Stimulated activated CD4-positive, alpha-beta T cell treated with anti-CD3 and anti-CD28 coated beads, TNF-alpha, amount 100 ng/mL, for 1 hour (primary cell): Measurements from ENCODE around the gene CCDC78.

Source experiments
- DNase-seq, 3 donors: peaks; one replicate each; pipeline ENCODE4 v3.0.0-alpha.2; 2020; ENCODE audit warnings: low read depth in 3 of 3, low spot score in 1 of 3

CCDC78 gene

GRCh38 chr16:679814-680624, 46.2 kb downstream of the CCDC78 start, which contains the start of gene STUB1:
STUB1 (plus strand) TSS chr16:680410; CDS start chr16:680526, 116 bp downstream.
- peak; percentile 70 to 86 (median 78) for DNase-seq

DNA sequence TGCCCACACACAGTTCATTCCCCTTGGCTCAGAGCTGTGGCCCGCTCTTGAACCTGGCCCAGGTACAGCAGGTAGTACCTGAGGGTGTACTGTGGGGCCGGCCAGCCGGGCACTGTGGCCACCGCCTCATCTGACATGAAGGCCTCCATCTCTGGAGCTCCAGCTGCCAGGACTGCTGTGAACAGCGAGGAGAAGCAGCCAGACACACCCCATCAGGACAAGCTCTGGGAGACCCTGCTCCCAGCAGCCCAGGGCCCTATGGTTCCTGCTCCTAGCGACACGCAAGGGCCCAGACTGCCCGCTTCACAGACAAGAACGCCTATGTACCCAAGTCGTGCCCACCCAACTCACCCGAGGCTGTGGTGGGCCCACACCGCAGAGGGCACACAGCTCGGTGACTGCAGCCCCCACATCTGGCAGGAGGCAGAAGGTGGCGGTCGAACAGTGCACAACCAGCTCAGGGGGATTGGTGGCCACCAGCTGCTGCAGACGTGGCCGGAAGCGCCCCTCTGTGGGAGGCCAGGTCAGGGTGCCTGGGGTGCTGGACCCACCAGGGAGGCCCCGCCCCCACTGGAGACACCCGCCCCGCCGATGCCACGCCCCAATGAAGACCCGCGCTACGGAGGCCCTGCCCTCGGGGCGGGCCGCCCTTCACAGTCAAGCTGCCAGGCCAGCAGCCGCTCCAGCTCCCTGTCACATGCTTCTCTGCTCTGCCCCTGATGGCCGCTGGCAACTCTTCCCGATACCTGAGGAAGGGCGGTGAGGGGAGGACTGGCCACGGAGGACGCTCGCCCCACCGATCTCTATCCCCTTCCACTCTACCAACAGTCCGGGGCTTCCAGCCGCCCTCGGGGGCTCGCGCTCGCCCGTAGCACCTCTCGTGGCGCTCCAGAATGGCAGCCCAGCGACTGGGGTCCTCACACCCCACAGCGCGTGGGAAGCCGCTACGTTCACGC, 47.1 kb downstream of the CCDC78 start:
- no peak for DNase-seq

- DNase-seq: no peak
These were observed 47.9 kb downstream of the CCDC78 start for GRCh38 chr16:678209-678857.

GRCh38 chr16:677316-678190, 48.7 kb downstream of the CCDC78 start:
- DNase-seq: no peak

DNA sequence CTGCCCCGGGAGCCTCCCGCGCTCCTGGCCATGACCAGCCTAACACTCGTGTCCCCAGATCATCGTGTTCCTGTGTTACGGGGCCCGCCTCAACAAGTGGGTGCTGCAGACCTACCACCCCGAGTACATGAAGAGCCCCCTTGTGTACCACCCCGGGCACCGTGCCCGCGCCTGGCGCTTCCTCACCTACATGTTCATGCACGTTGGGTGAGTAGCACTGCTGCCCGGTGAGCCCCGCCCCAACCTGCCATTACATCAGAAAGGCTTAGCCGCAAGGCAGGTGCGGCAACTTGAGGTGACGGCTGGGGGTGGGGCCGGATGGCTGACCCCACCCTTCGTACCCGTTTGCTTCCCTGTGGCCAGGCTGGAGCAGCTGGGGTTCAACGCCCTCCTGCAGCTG, 49.3 kb downstream of the CCDC78 start:
- DNase-seq: no peak

- DNase-seq: no peak
These were observed 49.7 kb downstream of the CCDC78 start for GRCh38 chr16:676565-676902.

GRCh38 chr16:675884-676564, 50.2 kb downstream of the CCDC78 start:
- no peak for DNase-seq

DNA sequence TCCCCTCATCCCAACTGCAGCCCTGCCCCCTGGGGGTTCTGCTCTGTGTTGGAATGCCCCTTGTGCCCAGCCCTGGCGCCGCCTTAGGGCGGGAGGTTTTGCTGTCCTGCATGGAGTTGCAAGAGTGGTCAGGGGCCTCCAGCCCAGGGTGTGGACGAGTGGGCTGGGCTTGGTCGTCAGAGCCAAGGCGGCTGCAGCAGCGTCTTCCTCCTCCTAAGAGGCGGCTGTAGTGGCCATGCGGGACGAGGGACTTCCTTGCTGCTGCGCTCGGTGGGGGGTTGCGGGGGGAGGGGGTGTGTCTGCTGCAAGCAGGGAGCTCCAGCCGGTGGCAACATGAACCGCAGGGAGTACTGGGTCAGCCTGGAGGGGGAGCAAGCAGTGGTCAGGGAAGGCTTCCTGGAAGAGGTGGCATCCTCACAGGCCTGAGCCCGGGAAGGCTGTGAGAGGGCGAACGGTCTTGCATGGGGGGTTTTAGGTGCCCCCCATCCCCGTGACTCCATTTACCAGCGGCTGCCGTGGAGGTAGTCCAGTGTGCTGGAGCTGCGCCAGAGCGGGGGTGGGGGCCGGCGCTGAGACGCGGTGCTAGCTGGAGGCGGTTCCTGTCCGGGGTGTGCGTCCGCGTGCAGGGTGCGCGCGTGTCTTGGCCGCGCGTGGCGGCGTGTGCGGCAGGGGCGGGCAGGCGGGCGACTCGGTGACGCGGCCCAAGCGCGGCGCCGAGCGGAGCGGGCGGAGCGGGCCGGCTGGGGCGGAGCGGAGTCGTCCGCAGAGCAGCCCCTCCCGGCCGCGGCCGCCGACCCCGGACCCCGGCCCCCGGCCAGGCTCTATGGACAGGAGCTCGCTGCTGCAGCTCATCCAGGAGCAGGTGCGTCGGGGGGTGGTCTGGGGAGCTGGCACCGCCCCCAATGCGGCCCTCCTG, 51.0 kb downstream of the CCDC78 start, which contains the start of gene RHBDL1:
Gene RHBDL1 (plus strand): TSS at position 704 of the 916 bp plus-strand sequence. CDS start 120 bp downstream, at position 824.
- no peak for DNase-seq

- no peak for DNase-seq
These were observed 51.9 kb downstream of the CCDC78 start for GRCh38 chr16:674214-674881.

DNA sequence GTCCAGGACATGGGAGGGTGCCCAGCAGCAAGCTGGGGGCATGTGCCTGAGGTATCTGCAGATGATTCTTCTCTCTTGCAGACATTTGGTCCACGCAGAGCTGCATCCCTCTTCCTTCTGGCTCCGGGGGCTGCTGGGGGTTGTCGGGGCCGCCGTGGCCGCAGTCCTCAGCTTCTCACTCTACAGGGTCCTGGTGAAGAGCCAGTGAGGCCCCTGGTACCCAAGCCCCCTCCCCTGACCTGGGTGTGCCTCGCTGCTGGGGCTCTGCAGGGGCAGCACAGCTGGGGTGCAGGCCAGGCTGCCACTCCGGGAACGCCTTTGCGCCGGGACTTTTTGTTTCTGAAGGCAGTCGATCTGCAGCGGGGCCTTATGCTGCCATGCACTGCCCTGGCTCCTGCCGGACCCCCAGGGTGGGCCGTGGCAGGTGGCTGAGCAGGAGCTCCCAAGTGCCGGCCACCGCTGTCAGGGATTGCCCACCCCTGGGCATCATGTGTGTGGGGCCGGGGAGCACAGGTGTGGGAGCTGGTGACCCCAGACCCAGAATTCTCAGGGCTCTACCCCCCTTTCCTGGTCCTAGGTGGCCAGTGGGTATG, 52.7 kb downstream of the CCDC78 start:
- DNase-seq: no peak

DNA sequence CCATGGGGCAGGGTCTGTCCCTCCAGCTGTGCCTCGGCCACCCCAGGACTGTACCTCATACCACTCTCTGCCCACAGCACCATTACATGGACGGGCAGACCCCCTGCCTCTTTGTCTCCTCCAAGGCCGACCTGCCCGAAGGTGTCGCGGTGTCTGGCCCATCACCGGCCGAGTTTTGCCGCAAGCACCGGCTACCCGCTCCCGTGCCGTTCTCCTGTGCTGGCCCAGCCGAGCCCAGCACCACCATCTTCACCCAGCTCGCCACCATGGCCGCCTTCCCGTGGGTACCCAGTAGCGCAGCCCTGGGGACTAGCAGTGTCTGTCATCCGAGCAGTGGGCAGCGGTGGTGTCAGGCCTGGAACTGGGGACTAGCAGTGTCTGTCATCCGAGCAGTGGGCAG, 53.4 kb downstream of the CCDC78 start:
- no peak for DNase-seq
